ENCODE data around the gene AMN. TPM values are rescaled to one million over a fixed set of nuclear protein-coding genes. Genes with fewer than 3 reads are reported as not detected.

The AMN gene
- total and polyA plus RNA-seq, 4 donors: 2.1 to 51.2 (median 8.6) TPM

DNA sequence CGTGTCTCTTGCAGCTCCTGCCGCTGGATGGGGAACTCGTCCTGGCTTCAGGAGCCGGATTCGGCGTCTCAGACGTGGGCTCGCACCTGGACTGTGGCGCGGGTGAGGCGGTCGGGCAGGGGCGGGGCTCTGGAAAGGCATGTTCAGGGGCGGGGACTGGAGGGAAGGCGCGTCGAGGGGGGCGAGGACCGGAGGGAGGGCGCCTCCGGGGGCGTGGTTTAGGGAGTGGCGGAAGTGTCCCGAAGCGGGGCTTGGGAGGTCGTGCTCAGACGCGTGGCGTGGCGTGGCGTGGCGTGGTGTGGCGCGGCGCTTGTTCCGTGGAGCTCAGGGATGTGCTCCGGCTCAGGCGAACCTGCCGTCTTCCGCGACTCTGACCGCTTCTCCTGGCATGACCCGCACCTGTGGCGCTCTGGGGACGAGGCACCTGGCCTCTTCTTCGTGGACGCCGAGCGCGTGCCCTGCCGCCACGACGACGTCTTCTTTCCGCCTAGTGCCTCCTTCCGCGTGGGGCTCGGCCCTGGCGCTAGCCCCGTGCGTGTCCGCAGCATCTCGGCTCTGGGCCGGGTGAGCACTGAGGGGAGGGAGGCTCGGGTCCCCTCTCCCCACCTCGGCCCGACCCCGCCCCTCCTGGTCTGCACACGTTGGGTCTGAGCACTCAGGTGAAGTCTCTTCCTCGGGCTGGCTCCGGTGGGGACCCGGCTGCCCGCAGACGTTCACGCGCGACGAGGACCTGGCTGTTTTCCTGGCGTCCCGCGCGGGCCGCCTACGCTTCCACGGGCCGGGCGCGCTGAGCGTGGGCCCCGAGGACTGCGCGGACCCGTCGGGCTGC is 6.2 kb downstream of the AMN start:
- Histone ChIP-seq H3K4me3 (ENCODE audit: low read depth in 1 of 3, low read length in 3 of 3) (peak overlapping the region in 2 of 3 donors; percentile 25 to 35), H3K27me3 (ENCODE audit: control insufficient read depth in 4 of 4, insufficient read depth in 4 of 4, low read length in 3 of 4) (peaks cover 0 to 2% (median 0%) of the 10 kb centered on the region in 4 donors), H3K27ac (ENCODE audit: low read depth in 1 of 2, low read length in 2 of 2) (no peak overlapping the region), H3K36me3 (ENCODE audit: control insufficient read depth in 4 of 4, insufficient read depth in 3 of 4, low read depth in 1 of 4, low read length in 3 of 4) (peaks cover 0 to 3% (median 0%) of the 10 kb centered on the region in 4 donors), H3K9me3 (ENCODE audit: control insufficient read depth in 4 of 4, low read length in 3 of 4) (no peaks in the 10 kb centered on the region), H3K9ac (ENCODE audit: low read depth in 1 of 2, low read length in 2 of 2) (no peak overlapping the region), H3K4me1 (ENCODE audit: control insufficient read depth in 4 of 4, insufficient read depth in 4 of 4, low read length in 3 of 4) (peaks cover 6 to 29% (median 19%) of the 10 kb centered on the region in 4 donors)
- TF ChIP-seq NR2F2 (IDR thresholded peaks at IDR 0.05) (no peak), FOXA2 (IDR thresholded peaks at IDR 0.05) (no peak), ATF3 (IDR thresholded peaks at IDR 0.05) (no peak), TAF1 (conservative IDR thresholded peaks at IDR 0.05) (no peak)
- WGBS: 9% methylated on average over 94 of the region's 94 CpGs
- peak; percentile 83 for DNase-seq (ENCODE audit: low spot score)

- Histone ChIP-seq H3K9ac (ENCODE audit: low read depth in 1 of 2, low read length in 2 of 2) (no peak overlapping the region), H3K4me1 (ENCODE audit: control insufficient read depth in 4 of 4, insufficient read depth in 4 of 4, low read length in 3 of 4) (peaks cover 2 to 28% (median 19%) of the 10 kb centered on the region in 4 donors), H3K27ac (ENCODE audit: low read depth in 1 of 2, low read length in 2 of 2) (no peak overlapping the region), H3K27me3 (ENCODE audit: control insufficient read depth in 4 of 4, insufficient read depth in 4 of 4, low read length in 3 of 4) (peaks cover 0 to 2% (median 0%) of the 10 kb centered on the region in 4 donors), H3K36me3 (ENCODE audit: control insufficient read depth in 4 of 4, insufficient read depth in 3 of 4, low read depth in 1 of 4, low read length in 3 of 4) (peaks cover 0 to 3% (median 0%) of the 10 kb centered on the region in 4 donors), H3K9me3 (ENCODE audit: control insufficient read depth in 4 of 4, low read length in 3 of 4) (no peaks in the 10 kb centered on the region), H3K4me3 (ENCODE audit: low read depth in 1 of 3, low read length in 3 of 3) (peak overlapping the region in 1 of 3 donors; percentile 16)
- no peak for TF ChIP-seq FOXA2 (IDR thresholded peaks at IDR 0.05)
- WGBS: 30% methylated on average over 94 of the region's 94 CpGs
- no peak for DNase-seq (ENCODE audit: low spot score)
These were observed 7.0 kb downstream of the AMN start for GRCh38 chr14:102929241-102930137.

DNA sequence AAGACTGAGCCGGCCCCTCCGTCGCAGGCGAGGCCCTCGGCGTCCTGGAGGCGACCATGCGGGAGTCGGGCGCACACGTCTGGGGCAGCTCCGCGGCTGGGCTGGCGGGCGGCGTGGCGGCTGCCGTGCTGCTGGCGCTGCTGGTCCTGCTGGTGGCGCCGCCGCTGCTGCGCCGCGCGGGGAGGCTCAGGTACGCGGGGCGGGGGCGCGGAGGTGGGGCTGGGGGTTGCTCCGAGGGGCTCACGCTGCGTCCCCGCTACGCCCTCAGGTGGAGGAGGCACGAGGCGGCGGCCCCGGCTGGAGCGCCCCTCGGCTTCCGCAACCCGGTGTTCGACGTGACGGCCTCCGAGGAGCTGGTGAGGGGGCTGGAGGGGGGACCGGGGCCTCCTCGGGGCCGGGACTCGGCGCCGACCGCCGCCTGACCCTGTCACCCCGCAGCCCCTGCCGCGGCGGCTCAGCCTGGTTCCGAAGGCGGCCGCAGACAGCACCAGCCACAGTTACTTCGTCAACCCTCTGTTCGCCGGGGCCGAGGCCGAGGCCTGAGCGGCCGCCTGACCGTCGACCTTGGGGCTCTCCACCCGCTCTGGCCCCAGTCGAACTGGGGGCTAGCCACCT is 7.8 kb downstream of the AMN start:
- DNase-seq (ENCODE audit: low spot score): no peak
- no peak overlapping the region for H3K27ac ChIP-seq (ENCODE audit: low read depth in 1 of 2, low read length in 2 of 2)
- peaks cover 0 to 3% (median 0%) of the 10 kb centered on the region in 4 donors for H3K36me3 ChIP-seq (ENCODE audit: control insufficient read depth in 4 of 4, insufficient read depth in 3 of 4, low read depth in 1 of 4, low read length in 3 of 4)

More for the DNA sequence above, 7.8 kb downstream of the AMN start:
- TF ChIP-seq, protein P1, sequence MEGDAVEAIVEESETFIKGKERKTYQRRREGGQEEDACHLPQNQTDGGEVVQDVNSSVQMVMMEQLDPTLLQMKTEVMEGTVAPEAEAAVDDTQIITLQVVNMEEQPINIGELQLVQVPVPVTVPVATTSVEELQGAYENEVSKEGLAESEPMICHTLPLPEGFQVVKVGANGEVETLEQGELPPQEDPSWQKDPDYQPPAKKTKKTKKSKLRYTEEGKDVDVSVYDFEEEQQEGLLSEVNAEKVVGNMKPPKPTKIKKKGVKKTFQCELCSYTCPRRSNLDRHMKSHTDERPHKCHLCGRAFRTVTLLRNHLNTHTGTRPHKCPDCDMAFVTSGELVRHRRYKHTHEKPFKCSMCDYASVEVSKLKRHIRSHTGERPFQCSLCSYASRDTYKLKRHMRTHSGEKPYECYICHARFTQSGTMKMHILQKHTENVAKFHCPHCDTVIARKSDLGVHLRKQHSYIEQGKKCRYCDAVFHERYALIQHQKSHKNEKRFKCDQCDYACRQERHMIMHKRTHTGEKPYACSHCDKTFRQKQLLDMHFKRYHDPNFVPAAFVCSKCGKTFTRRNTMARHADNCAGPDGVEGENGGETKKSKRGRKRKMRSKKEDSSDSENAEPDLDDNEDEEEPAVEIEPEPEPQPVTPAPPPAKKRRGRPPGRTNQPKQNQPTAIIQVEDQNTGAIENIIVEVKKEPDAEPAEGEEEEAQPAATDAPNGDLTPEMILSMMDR (IDR thresholded peaks at IDR 0.05; ENCODE audit: low read depth, low read length, missing input control): no peak
- TF ChIP-seq RXRA (IDR thresholded peaks at IDR 0.05): no peak
- TF ChIP-seq HNF4A (conservative IDR thresholded peaks at IDR 0.05): no peak
- no peak for TF ChIP-seq NR2F2 (IDR thresholded peaks at IDR 0.05)
- TF ChIP-seq JUND (IDR thresholded peaks at IDR 0.05): no peak
- no peak for TF ChIP-seq RAD21 (IDR thresholded peaks at IDR 0.05)
- TF ChIP-seq, protein P2, sequence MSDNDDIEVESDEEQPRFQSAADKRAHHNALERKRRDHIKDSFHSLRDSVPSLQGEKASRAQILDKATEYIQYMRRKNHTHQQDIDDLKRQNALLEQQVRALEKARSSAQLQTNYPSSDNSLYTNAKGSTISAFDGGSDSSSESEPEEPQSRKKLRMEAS (IDR thresholded peaks at IDR 0.05): no peak
- no peak for TF ChIP-seq GABPA (IDR thresholded peaks at IDR 0.05 in 1 of 2, conservative IDR thresholded peaks at IDR 0.05 in 1 of 2)
- no peak for TF ChIP-seq ATF3 (IDR thresholded peaks at IDR 0.05)
- TF ChIP-seq HNF4G (IDR thresholded peaks at IDR 0.05): no peak
- TF ChIP-seq ZBTB33 (IDR thresholded peaks at IDR 0.05): no peak
- no peak for TF ChIP-seq EGR1 (IDR thresholded peaks at IDR 0.05; ENCODE audit: low read depth in 2 of 2)
- TF ChIP-seq FOXA1 (IDR thresholded peaks at IDR 0.05): no peak
- Histone ChIP-seq H3K4me1 (ENCODE audit: control insufficient read depth in 4 of 4, insufficient read depth in 4 of 4, low read length in 3 of 4) (peaks cover 2 to 28% (median 19%) of the 10 kb centered on the region in 4 donors), H3K27me3 (ENCODE audit: control insufficient read depth in 4 of 4, insufficient read depth in 4 of 4, low read length in 3 of 4) (peaks cover 0 to 2% (median 0%) of the 10 kb centered on the region in 4 donors), H3K4me3 (ENCODE audit: low read depth in 1 of 3, low read length in 3 of 3) (no peak overlapping the region), H3K9me3 (ENCODE audit: control insufficient read depth in 4 of 4, low read length in 3 of 4) (no peaks in the 10 kb centered on the region), H3K9ac (ENCODE audit: low read depth in 1 of 2, low read length in 2 of 2) (no peak overlapping the region)
- 51% methylated on average over 74 of the region's 74 CpGs for WGBS

Measured in liver (tissue), 9 donors.